ENCODE data around the gene PHYHIPL. TPM values are rescaled to one million over a fixed set of nuclear protein-coding genes. Genes with fewer than 3 reads are reported as not detected.

The PHYHIPL gene
- total and polyA plus RNA-seq, 2 of the 8 experiments (the other 6 are each of a cell fraction or from before 2014, with no cell fraction given), result 0.23 to 0.48 TPM

DNA sequence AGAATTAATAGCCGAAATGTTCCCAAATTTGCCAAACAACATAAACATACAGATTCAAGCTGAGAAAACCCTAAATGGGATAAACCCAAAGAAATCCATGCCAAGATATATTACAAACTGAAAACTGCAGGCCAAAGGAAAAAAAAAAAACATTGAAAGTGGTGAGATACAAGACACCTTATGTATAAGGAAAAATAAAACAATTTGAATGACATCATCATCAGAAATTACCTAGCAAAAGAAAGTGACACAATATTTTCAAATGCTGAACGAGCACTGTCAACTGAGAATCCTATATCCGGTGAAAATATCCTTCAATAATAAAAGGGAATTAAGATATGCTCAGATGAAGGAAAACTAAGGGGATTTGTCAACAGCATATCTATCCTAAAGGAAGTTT lies 66.5 kb downstream of the PHYHIPL start:
- H2BK5ac ChIP-seq (ENCODE audit: low read depth, low read length), result no peak overlapping the region
- H3K79me1 ChIP-seq (ENCODE audit: low read depth, low read length), result no peaks in the 10 kb centered on the region
- H3K23me2 ChIP-seq (ENCODE audit: low read depth, low read length), result no peaks in the 10 kb centered on the region
- H3K4me2 ChIP-seq (ENCODE audit: insufficient read depth in 1 of 2, low read depth in 2 of 2, low read length in 2 of 2), result no peak overlapping the region
- H4K5ac ChIP-seq (ENCODE audit: insufficient read length, low read depth, low read length), result no peak overlapping the region
- H3K9me3 ChIP-seq (ENCODE audit: insufficient read depth in 2 of 2, low read depth in 1 of 2, low read length in 1 of 2), result no peaks in the 10 kb centered on the region
- FAIRE-seq, result no peak
- H3K79me2 ChIP-seq (ENCODE audit: control insufficient read depth in 1 of 2, insufficient read depth in 2 of 2, low read length in 2 of 2), result no peaks in the 10 kb centered on the region
- H3K27me3 ChIP-seq (replicated peaks in 1 of 4; ENCODE audit: control insufficient read depth in 3 of 4, extremely low read depth in 1 of 4, insufficient read depth in 3 of 4, low read length in 3 of 4), result no peaks in the 10 kb centered on the region
- H4K91ac ChIP-seq (replicated peaks; ENCODE audit: insufficient read length, low read length), result no peak overlapping the region
- no peaks in the 10 kb centered on the region for H3K36me3 ChIP-seq (ENCODE audit: control insufficient read depth in 2 of 4, insufficient read depth in 4 of 4, low read length in 3 of 4)
- no peak overlapping the region for H2AK5ac ChIP-seq (ENCODE audit: low read depth, low read length)
- POLR2A ChIA-PET (ENCODE audit: partially characterized antibody), result no interaction called here
- no peak overlapping the region for H2BK12ac ChIP-seq (ENCODE audit: low read depth, low read length)
- no peak overlapping the region for H2BK120ac ChIP-seq (replicated peaks; ENCODE audit: low read depth, low read length)
- no peak overlapping the region for H3K14ac ChIP-seq (ENCODE audit: insufficient read length)
- TF ChIP-seq ASH2L (IDR thresholded peaks at IDR 0.05; ENCODE audit: low read length), result no peak
- CTCF ChIA-PET (ENCODE audit: partially characterized antibody), result interaction anchor here (1.1 to 1.6 kb wide), 6 partner anchors 9 to 380 kb away, joined by 3 to 8 read pairs (median 3); no protein-coding TSS in a partner anchor
- H3K4me3 ChIP-seq (ENCODE audit: extremely low read depth in 1 of 4, insufficient read depth in 2 of 4, low read depth in 3 of 4, low read length in 4 of 4), result no peak overlapping the region
- H3K4ac ChIP-seq (replicated peaks; ENCODE audit: insufficient read length, low read depth, low read length), result no peak overlapping the region
- no peak overlapping the region for H3K23ac ChIP-seq (ENCODE audit: insufficient read length)
- H3K18ac ChIP-seq (ENCODE audit: extremely low read depth, low read length), result no peak overlapping the region
- H2BK20ac ChIP-seq (ENCODE audit: low read length), result no peak overlapping the region
- H4K8ac ChIP-seq (ENCODE audit: extremely low read depth, insufficient read depth, low read length), result no peak overlapping the region
- no peak overlapping the region for H3K27ac ChIP-seq (ENCODE audit: low read depth, low read length)
- H3K9ac ChIP-seq (replicated peaks in 1 of 4; ENCODE audit: extremely low read depth in 1 of 4, low read depth in 3 of 4, low read length in 3 of 4), result no peak overlapping the region
- no peaks in the 10 kb centered on the region for H4K20me1 ChIP-seq (replicated peaks in 1 of 2; ENCODE audit: control insufficient read depth in 1 of 2, insufficient read depth in 2 of 2, low read length in 2 of 2)
- no peak for DNase-seq (ENCODE audit: low read depth in 1 of 2, low spot score in 2 of 2)
- H2BK15ac ChIP-seq (ENCODE audit: low read length), result no peak overlapping the region
- 89% methylated on average over 3 of the region's 3 CpGs; no CpG with 5 or more reads in 1 of the 2 experiments for WGBS, 2 experiments (ENCODE audit: extremely low coverage in 1 of 2, insufficient coverage in 1 of 2, insufficient read length in 1 of 2, insufficient replicate concordance in 2 of 2, low coverage in 1 of 2, low lambda C conversion rate in 2 of 2, missing lambda C conversion rate in 1 of 2)
- no peaks in the 10 kb centered on the region for H3K4me1 ChIP-seq (replicated peaks in 1 of 4; ENCODE audit: control insufficient read depth in 3 of 4, insufficient read depth in 4 of 4, low read length in 3 of 4)
- H3K56ac ChIP-seq (replicated peaks; ENCODE audit: insufficient read length, low read depth, low read length), result no peak overlapping the region
- H2AFZ ChIP-seq (ENCODE audit: low read length), result no peak overlapping the region
